Lower lobe of right lung (tissue), 2 donors: ENCODE data around the gene NFIC. TPM values are rescaled to one million over a fixed set of nuclear protein-coding genes. Genes with fewer than 3 reads are reported as not detected.
"Not testable (repeated sequence)": the region's sequence is repeated elsewhere in the genome, so short reads cannot be mapped to it uniquely, and the experiment has no call there.

Experiments used
- ATAC-seq, 2 donors: fragments of 200-7000 bp; cut with Tn5 transposase; one replicate each; pipeline ENCODE4 v1.9.1; 2020 to 2022; ENCODE audit warnings: mild to moderate bottlenecking in 2 of 2, moderate library complexity in 2 of 2
- DNase-seq: peaks from one replicate; pipeline ENCODE4 v3.0.0-alpha.2; 2020
- H3K27ac ChIP-seq: fragments of 200-600 bp; one replicate; pipeline ENCODE4 v1.8.0; 2022
- H3K27me3 ChIP-seq: fragments of 200-600 bp; one replicate; pipeline ENCODE4 v1.8.0; 2022; ENCODE audit warnings: low read depth
- H3K36me3 ChIP-seq: fragments of 200-600 bp; one replicate; pipeline ENCODE4 v1.8.0; 2022; ENCODE audit warnings: mild to moderate bottlenecking
- H3K4me1 ChIP-seq: fragments of 200-600 bp; one replicate; pipeline ENCODE4 v1.8.0; 2022
- H3K4me3 ChIP-seq: fragments of 200-600 bp; one replicate; pipeline ENCODE4 v1.8.0; 2022; ENCODE audit warnings: mild to moderate bottlenecking
- H3K9me3 ChIP-seq: fragments of 200-600 bp; one replicate; pipeline ENCODE4 v1.8.0; 2022
- intact Hi-C: fragments of 100-400 bp; cut with DNase I; formaldehyde crosslinking; loops from one replicate; pipeline ENCODE4 v1.11.0; 2022
- total RNA-seq: library from RNA; stranded (reverse); fragmentation: NEBNext Ultra II Directional; extraction: Animal tissue kit (Norgen Biotek cat#: 25700); gene quantifications from one replicate; pipeline ENCODE4 v1.2.1, GENCODE V29; 2021
- TF ChIP-seq, protein P1 (sequence below): fragments of 200-600 bp; IDR thresholded peaks from one replicate; pipeline ENCODE4 v1.8.0; 2022; ENCODE audit warnings: antibody characterized with exemption, mild to moderate bottlenecking
- donor health status: DM: no; HTN: yes; CAD: no; lungs with severe emphysema.

The NFIC gene
- total RNA-seq, 1 donor from 2014 or later = 132 TPM

DNA sequence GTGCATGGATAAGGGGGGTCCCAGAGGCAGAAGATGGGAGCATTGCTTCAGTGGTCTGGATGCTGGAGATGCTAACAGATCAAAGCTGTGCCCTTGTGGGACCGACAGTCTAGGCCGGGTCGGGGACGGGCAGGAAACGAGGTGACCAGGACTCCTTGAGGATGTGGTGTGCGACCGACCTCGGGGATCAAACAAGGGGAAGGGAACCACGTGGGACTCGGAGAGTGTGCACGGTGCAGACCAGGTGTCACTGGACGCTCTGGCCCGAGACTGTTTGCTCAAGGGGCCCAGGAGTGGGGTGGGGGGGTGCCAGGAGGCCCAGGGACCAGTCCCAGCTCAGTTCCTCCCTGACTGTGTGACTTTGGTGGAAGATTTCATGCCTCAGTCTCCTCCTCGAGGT lies 6.0 kb downstream of the NFIC start:
- TF ChIP-seq, protein P1, sequence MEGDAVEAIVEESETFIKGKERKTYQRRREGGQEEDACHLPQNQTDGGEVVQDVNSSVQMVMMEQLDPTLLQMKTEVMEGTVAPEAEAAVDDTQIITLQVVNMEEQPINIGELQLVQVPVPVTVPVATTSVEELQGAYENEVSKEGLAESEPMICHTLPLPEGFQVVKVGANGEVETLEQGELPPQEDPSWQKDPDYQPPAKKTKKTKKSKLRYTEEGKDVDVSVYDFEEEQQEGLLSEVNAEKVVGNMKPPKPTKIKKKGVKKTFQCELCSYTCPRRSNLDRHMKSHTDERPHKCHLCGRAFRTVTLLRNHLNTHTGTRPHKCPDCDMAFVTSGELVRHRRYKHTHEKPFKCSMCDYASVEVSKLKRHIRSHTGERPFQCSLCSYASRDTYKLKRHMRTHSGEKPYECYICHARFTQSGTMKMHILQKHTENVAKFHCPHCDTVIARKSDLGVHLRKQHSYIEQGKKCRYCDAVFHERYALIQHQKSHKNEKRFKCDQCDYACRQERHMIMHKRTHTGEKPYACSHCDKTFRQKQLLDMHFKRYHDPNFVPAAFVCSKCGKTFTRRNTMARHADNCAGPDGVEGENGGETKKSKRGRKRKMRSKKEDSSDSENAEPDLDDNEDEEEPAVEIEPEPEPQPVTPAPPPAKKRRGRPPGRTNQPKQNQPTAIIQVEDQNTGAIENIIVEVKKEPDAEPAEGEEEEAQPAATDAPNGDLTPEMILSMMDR = no peak
- H3K4me1 ChIP-seq = peaks cover 74% of the 10 kb centered on the region

DNA sequence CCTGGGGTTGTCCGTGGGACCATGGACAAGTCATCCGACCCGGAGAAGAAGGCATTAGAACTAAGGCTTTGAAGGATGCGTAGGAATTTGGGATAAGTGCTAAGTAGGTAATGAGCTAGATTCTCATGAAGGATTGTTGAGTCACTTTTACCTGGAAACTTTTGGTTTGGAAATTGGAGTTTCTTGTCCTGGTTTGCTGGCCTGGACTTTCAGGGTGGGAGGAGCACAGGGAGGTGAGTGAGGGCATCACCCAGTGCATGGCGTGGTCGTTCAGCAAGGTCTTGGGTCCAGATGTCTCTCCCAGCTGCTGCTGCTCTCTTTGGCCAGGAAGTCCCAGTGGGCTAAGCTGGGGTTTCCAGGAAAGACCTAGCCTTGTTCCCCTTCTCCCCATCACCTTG lies 7.6 kb downstream of the NFIC start:
- H3K4me3 ChIP-seq = no peak overlapping the region
- peaks cover 66% of the 10 kb centered on the region for H3K4me1 ChIP-seq
- DNase-seq = no peak
- H3K9me3 ChIP-seq = no peaks in the 10 kb centered on the region
- TF ChIP-seq, protein P1 = no peak
- intact Hi-C loops = no loop called here
- ATAC-seq = no peak
- H3K27me3 ChIP-seq = no peaks in the 10 kb centered on the region
- H3K27ac ChIP-seq = peak overlapping the region; percentile 81
- H3K36me3 ChIP-seq = peaks cover 3% of the 10 kb centered on the region

More for the DNA sequence above, 6.0 kb downstream of the NFIC start:
- Histone ChIP-seq H3K36me3 (peaks cover 3% of the 10 kb centered on the region), H3K9me3 (no peaks in the 10 kb centered on the region), H3K27ac (no peak overlapping the region), H3K4me3 (no peak overlapping the region), H3K27me3 (no peaks in the 10 kb centered on the region)
- intact Hi-C loops = no loop called here
- DNase-seq (no peak), ATAC-seq (no peak)

DNA sequence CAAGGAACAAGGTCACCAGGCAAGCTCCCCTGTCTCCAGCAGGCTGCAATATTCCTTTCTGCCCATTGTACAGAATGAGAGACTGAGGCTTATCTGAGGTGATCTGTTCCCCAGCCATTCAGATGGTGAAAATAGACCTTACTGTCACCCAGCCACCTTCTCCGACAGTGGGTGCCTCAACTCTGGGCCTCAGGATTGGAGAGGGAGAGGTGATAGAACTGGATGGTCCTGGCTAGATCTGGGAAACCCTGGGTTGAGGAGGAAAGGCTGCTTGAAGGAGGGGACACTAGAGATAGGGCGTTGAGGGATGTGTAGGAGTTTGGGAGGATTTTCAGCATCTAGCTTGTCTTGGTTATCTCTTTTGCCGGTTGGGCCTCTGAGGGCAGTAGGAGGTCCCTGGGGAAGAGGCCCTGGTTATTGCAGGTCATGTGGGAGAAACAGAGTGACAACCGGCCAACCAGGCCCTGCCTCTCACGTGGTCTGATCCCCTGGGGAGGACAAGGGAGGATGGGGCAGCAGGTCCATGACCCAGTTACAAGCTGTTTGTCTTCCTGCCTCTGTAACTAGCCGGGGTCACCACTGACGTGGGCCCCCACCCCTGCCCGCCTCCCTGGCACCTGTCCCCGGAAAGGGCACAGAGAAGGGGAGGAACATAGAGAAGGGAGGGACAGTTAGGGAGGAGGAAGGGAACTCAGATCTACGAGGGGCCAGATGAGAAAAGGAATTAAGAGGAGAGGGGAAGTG lies 8.2 kb downstream of the NFIC start:
- TF ChIP-seq, protein P1 = no peak
- Histone ChIP-seq H3K36me3 (peaks cover 3% of the 10 kb centered on the region), H3K27ac (peak overlapping the region; percentile 81), H3K27me3 (no peaks in the 10 kb centered on the region), H3K4me1 (peaks cover 64% of the 10 kb centered on the region), H3K4me3 (peak overlapping the region; percentile 7), H3K9me3 (no peaks in the 10 kb centered on the region)
- peak; percentile 58 to 64 for ATAC-seq
- no peak for DNase-seq
- intact Hi-C loops = no loop called here

DNA sequence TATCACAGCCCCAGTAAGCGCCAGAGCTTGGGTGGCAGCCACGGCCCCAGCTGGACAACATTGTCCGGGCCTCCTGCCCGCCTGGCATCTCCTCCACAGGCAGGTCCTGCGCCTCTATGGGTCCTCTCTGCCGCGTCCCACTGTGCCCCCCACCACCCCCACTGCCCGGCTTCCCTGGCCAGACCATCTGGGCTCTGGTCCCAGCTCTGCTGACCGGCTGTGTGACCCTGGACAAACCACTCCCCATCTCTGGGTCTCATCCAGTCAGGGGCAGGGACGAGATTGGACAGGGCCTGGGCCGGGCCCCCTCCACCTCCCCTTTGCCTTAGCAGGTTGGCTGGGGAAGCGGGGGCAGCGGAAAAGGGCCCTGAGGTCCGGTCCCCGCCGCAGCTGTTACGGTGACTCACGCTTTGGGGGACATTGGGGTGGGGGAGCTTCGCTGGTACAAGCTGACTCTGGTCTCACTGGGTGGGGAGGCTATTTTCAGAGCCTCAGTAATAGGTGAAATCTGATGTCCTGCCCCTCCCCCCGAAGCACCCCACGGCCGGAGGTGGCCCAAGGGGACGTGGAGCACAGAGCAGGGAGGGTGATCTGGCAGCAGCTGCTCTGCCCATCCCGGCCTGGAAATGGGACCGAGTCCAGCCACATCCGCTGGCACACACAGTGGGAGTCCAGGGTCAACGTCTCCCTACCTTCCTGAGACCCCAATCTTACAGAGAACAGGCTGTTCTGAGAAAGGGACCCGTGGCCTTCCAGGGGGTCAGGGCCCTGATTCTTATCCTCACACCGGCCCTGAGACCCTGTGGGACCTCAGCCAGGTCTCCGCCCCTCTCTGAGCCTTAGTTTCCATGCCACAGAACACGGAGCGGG lies 9.1 kb downstream of the NFIC start:
- peak overlapping the region; percentile 81 for H3K27ac ChIP-seq
- TF ChIP-seq, protein P1 = no peak
- peaks cover 58% of the 10 kb centered on the region for H3K4me1 ChIP-seq
- no peaks in the 10 kb centered on the region for H3K27me3 ChIP-seq
- intact Hi-C loops = no loop called here
- DNase-seq = peak; percentile 72
- peak overlapping the region; percentile 7 for H3K4me3 ChIP-seq
- H3K36me3 ChIP-seq = peaks cover 3% of the 10 kb centered on the region
- H3K9me3 ChIP-seq = no peaks in the 10 kb centered on the region
- peak; percentile 65 to 80 for ATAC-seq

DNA sequence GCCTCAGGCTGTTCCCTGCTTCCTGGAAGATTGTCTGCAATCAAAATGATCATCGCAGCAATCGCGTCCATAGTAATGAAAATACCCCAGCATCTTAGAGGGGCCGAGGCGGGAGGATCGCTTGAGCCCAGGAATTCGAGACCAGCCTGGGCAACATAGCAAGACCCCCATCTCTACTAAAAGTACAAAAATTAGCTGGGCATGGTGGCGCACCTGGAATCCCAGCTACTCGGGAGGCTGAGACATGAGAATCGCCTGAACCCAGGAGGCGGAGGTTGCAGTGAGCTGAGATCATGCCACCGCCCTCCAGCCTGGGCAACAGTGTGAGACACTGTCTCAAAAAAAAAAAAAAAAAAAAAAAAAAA lies 9.7 kb downstream of the NFIC start:
- peak overlapping the region; percentile 7 for H3K4me3 ChIP-seq
- H3K36me3 ChIP-seq, H3K27me3 ChIP-seq, DNase-seq, ATAC-seq, intact Hi-C loops, H3K9me3 ChIP-seq: not testable (repeated sequence)
- peak overlapping the region; percentile 81 for H3K27ac ChIP-seq
- peaks cover 57% of the 10 kb centered on the region for H3K4me1 ChIP-seq
